ENCODE measurements around the gene RPL12. TPM values are rescaled to one million over a fixed set of nuclear protein-coding genes. Genes with fewer than 3 reads are reported as not detected.
A peak's percentile ranks its signal among the peaks of the same experiment; 100 is the strongest.

The RPL12 gene
- total and polyA plus RNA-seq, 8 donors, result 902 to 2,099 (median 1,833) TPM

GRCh38 chr9:127407492-127407843, 43.7 kb downstream of the RPL12 start:
- Histone ChIP-seq H3K27me3 (no peaks in the 10 kb centered on the region), H3K9me3 (no peaks in the 10 kb centered on the region), H3K4me3 (no peak overlapping the region), H3K36me3 (peaks cover 0 to 32% of the 10 kb centered on the region in 2 donors), H3K27ac (no peak overlapping the region), H3K4me1 (peaks cover 0 to 8% of the 10 kb centered on the region in 2 donors)
- intact Hi-C loops (cut with DNase I), result no loop called here
- DNase-seq, result no peak
- TF ChIP-seq, protein P1, sequence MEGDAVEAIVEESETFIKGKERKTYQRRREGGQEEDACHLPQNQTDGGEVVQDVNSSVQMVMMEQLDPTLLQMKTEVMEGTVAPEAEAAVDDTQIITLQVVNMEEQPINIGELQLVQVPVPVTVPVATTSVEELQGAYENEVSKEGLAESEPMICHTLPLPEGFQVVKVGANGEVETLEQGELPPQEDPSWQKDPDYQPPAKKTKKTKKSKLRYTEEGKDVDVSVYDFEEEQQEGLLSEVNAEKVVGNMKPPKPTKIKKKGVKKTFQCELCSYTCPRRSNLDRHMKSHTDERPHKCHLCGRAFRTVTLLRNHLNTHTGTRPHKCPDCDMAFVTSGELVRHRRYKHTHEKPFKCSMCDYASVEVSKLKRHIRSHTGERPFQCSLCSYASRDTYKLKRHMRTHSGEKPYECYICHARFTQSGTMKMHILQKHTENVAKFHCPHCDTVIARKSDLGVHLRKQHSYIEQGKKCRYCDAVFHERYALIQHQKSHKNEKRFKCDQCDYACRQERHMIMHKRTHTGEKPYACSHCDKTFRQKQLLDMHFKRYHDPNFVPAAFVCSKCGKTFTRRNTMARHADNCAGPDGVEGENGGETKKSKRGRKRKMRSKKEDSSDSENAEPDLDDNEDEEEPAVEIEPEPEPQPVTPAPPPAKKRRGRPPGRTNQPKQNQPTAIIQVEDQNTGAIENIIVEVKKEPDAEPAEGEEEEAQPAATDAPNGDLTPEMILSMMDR (IDR thresholded peaks at IDR 0.05), result no peak
- ATAC-seq, result no peak

GRCh38 chr9:127406799-127407491, 44.3 kb downstream of the RPL12 start:
- H3K27ac ChIP-seq, result no peak overlapping the region
- H3K9me3 ChIP-seq, result no peaks in the 10 kb centered on the region
- intact Hi-C loops (cut with DNase I), result no loop called here
- H3K27me3 ChIP-seq, result no peaks in the 10 kb centered on the region
- TF ChIP-seq, protein P1 (IDR thresholded peaks at IDR 0.05), result no peak
- peak in 1 of 4 donors; percentile 37 for DNase-seq
- peaks cover 0 to 8% of the 10 kb centered on the region in 2 donors for H3K4me1 ChIP-seq
- ATAC-seq, result no peak
- no peak overlapping the region for H3K4me3 ChIP-seq
- peaks cover 0 to 32% of the 10 kb centered on the region in 2 donors for H3K36me3 ChIP-seq

DNA sequence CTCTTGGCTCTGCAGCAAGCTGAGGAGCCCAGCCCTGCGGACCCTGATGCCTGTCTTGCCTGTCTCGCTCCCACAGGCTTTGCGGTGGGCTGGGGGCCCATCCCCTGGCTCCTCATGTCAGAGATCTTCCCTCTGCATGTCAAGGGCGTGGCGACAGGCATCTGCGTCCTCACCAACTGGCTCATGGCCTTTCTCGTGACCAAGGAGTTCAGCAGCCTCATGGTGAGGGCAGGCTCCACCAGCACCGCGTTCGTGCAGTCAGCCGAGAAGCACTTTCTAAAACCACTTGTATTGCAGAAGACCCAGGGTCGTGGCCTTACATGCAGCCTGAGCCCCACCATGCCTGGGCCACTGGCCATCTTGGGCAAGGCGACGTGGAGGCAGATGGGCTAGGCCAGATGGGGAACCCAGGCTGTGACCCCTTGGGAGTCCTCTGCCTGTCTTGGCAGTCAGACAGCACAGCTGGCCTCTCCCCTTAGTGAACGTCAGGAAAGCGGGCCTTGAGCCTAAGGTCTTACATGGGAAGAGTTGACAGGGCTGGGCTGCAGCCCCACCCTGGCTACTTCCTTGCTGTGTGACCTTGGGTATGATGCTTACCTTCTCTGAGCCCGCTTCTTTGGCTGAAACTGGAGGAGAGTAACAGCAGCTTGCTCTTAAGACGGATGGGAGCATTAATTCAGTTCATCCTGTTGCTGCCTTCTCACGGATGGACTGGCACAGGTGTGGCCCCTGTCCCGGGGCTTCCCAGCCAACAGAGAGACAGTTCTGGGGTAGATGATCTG, 45.7 kb downstream of the RPL12 start:
- DNase-seq (peak in 1 of 4 donors; percentile 61), ATAC-seq (no peak)
- intact Hi-C loops (cut with DNase I), result no loop called here
- Histone ChIP-seq H3K4me3 (no peak overlapping the region), H3K27ac (no peak overlapping the region), H3K9me3 (no peaks in the 10 kb centered on the region), H3K36me3 (peaks cover 0 to 44% of the 10 kb centered on the region in 2 donors), H3K27me3 (no peaks in the 10 kb centered on the region), H3K4me1 (peaks cover 0 to 3% of the 10 kb centered on the region in 2 donors)
- TF ChIP-seq, protein P1 (IDR thresholded peaks at IDR 0.05), result no peak

DNA sequence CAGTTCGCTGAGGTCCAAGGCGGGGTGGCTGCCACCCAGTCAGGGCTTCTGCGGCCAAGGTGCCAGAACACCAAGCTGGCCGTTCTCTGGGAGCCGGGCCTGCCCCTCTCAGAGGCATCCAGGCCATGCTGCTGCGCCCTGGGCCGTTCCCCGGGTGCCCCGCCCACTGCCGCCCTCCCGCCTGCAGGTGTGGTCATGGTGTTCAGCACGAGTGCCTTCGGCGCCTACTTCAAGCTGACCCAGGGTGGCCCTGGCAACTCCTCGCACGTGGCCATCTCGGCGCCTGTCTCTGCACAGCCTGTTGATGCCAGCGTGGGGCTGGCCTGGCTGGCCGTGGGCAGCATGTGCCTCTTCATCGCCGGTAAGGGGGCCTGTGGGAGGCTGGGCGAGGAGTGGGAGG, 46.6 kb downstream of the RPL12 start:
- Histone ChIP-seq H3K36me3 (peaks cover 0 to 49% of the 10 kb centered on the region in 2 donors), H3K9me3 (no peaks in the 10 kb centered on the region), H3K4me3 (no peak overlapping the region), H3K27ac (no peak overlapping the region), H3K27me3 (no peaks in the 10 kb centered on the region), H3K4me1 (no peaks in the 10 kb centered on the region)
- ATAC-seq, result no peak
- TF ChIP-seq, protein P1 (IDR thresholded peaks at IDR 0.05), result no peak
- peak in 1 of 4 donors; percentile 69 for DNase-seq
- intact Hi-C loops (cut with DNase I), result no loop called here

DNA sequence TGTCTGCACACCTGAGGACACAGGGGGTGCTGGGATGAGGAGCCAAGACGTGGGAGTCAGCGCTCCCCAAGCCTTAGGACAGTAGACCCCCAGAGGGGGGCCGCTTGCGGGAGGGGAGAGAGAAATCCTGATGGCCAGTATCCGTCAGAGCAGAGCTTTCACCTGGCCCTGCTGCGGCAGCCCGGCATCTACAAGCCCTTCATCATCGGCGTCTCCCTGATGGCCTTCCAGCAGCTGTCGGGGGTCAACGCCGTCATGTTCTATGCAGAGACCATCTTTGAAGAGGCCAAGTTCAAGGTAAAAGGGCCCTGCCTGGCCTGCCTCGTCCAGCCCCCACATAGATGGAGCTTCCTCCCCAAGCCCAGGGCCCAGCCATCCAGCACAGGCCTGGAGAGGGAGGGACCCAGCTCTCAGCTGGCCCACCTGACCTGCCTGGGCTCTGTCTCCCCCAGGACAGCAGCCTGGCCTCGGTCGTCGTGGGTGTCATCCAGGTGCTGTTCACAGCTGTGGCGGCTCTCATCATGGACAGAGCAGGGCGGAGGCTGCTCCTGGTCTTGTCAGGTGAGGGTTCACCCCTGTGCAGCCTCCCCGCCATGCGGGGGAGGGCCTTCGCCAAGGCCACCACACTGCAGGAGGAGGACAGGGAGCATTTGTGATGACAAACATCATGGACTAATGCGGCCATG, 47.6 kb downstream of the RPL12 start:
- Histone ChIP-seq H3K4me1 (peaks cover 0 to 2% of the 10 kb centered on the region in 2 donors), H3K4me3 (no peak overlapping the region), H3K9me3 (no peaks in the 10 kb centered on the region), H3K27me3 (no peaks in the 10 kb centered on the region), H3K27ac (no peak overlapping the region), H3K36me3 (peaks cover 0 to 49% of the 10 kb centered on the region in 2 donors)
- intact Hi-C loops (cut with DNase I), result no loop called here
- DNase-seq, result no peak
- TF ChIP-seq, protein P1 (IDR thresholded peaks at IDR 0.05), result no peak
- no peak for ATAC-seq
